HL-60 (cell line): ENCODE data around the gene CENPX.

Source experiments
- TF ChIP-seq, protein P1 (sequence below): IDR thresholded peaks from one replicate; pipeline ENCODE4 v1.5.1; 2011; ENCODE audit warnings: low read length, control low read depth, inconsistent platforms; ENCODE audit not compliant: insufficient read depth
- TF ChIP-seq, protein P2 (sequence below): IDR thresholded peaks from 2 replicates; pipeline ENCODE4 v1.6.1; 2012; ENCODE audit warnings: low read depth; ENCODE audit not compliant: insufficient replicate concordance

DNA sequence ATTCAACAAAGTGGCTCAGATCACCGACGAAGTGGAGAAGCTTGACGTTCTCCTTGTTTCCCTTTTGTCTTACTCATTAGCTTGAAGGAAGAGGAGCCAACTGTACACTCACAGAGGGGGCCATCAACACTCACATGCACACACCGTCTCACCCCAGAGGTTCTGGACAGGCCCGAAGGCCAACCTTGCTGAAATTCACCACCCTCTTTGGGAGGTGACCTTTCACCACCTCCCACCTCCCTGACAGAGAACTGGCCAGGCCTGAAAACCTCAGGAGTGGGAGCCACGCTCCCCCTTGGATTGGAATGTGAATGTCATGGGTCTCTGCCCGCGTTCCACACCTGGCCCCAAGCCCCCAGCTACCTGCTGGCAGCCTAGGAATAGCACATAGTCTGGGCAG, 12.8 kb upstream of the CENPX start:
- TF ChIP-seq, protein P1, sequence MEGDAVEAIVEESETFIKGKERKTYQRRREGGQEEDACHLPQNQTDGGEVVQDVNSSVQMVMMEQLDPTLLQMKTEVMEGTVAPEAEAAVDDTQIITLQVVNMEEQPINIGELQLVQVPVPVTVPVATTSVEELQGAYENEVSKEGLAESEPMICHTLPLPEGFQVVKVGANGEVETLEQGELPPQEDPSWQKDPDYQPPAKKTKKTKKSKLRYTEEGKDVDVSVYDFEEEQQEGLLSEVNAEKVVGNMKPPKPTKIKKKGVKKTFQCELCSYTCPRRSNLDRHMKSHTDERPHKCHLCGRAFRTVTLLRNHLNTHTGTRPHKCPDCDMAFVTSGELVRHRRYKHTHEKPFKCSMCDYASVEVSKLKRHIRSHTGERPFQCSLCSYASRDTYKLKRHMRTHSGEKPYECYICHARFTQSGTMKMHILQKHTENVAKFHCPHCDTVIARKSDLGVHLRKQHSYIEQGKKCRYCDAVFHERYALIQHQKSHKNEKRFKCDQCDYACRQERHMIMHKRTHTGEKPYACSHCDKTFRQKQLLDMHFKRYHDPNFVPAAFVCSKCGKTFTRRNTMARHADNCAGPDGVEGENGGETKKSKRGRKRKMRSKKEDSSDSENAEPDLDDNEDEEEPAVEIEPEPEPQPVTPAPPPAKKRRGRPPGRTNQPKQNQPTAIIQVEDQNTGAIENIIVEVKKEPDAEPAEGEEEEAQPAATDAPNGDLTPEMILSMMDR: no peak
- TF ChIP-seq, protein P2, sequence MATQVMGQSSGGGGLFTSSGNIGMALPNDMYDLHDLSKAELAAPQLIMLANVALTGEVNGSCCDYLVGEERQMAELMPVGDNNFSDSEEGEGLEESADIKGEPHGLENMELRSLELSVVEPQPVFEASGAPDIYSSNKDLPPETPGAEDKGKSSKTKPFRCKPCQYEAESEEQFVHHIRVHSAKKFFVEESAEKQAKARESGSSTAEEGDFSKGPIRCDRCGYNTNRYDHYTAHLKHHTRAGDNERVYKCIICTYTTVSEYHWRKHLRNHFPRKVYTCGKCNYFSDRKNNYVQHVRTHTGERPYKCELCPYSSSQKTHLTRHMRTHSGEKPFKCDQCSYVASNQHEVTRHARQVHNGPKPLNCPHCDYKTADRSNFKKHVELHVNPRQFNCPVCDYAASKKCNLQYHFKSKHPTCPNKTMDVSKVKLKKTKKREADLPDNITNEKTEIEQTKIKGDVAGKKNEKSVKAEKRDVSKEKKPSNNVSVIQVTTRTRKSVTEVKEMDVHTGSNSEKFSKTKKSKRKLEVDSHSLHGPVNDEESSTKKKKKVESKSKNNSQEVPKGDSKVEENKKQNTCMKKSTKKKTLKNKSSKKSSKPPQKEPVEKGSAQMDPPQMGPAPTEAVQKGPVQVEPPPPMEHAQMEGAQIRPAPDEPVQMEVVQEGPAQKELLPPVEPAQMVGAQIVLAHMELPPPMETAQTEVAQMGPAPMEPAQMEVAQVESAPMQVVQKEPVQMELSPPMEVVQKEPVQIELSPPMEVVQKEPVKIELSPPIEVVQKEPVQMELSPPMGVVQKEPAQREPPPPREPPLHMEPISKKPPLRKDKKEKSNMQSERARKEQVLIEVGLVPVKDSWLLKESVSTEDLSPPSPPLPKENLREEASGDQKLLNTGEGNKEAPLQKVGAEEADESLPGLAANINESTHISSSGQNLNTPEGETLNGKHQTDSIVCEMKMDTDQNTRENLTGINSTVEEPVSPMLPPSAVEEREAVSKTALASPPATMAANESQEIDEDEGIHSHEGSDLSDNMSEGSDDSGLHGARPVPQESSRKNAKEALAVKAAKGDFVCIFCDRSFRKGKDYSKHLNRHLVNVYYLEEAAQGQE: no peak
